RWPE1 (cell line): ENCODE results near the gene CPNE8.

ENCODE experiments used
- CTCF ChIA-PET: fragments of 350-600 bp; sonication (Branson Sonifier 250); formaldehyde crosslinking; extraction: SDS; loops from one replicate; lab custom pipeline; 2021; lab: Yijun Ruan, JAX
- POLR2A ChIA-PET: fragments of 400-600 bp; formaldehyde crosslinking; extraction: SDS; loops from one replicate; lab custom pipeline; 2020; ENCODE audit warnings: antibody characterized with exemption; ENCODE audit not compliant: low non-redundant PET; lab: Yijun Ruan, JAX
- DNase-seq: peaks from one replicate; pipeline ENCODE4 v3.0.0; 2012; ENCODE audit warnings: low spot score
- H3K27ac ChIP-seq: fragments of 450-650 bp; 2 replicates; pipeline ENCODE4 v1.5.1; 2017
- TF ChIP-seq, protein P1 (sequence below): fragments of 450-650 bp; conservative IDR thresholded peaks from 2 replicates; pipeline ENCODE4 v1.5.1; 2017; ENCODE audit warnings: low read depth, mild to moderate bottlenecking

Gene CPNE8

DNA sequence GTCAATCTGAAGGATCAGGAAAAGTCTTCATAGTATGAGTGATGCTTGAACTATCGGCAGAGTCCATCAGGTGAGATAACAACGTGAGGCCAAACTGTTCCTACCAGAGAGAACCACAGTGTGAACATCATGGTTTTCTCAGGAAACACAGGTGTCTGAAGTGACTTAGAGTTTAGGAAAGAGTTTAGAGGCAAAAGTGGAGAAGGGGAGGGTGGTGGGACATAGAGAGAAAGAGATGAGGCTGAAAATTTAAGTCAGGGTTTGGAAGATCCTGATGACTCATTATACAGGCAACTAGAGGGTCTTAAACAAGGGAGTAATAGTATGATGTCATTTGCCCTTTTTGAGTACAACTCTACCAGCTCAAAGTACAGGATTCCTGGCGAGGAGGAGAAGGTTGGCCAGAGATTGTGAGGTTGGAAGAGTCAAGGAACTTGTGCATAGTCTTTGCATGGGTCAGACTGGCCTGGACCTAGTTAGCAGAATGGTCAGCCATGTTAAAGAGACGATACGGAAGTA, 16.0 kb downstream of the CPNE8 start:
- ChIA-PET POLR2A (no interaction called here), CTCF (no interaction called here)
- no peak for DNase-seq
- TF ChIP-seq, protein P1, sequence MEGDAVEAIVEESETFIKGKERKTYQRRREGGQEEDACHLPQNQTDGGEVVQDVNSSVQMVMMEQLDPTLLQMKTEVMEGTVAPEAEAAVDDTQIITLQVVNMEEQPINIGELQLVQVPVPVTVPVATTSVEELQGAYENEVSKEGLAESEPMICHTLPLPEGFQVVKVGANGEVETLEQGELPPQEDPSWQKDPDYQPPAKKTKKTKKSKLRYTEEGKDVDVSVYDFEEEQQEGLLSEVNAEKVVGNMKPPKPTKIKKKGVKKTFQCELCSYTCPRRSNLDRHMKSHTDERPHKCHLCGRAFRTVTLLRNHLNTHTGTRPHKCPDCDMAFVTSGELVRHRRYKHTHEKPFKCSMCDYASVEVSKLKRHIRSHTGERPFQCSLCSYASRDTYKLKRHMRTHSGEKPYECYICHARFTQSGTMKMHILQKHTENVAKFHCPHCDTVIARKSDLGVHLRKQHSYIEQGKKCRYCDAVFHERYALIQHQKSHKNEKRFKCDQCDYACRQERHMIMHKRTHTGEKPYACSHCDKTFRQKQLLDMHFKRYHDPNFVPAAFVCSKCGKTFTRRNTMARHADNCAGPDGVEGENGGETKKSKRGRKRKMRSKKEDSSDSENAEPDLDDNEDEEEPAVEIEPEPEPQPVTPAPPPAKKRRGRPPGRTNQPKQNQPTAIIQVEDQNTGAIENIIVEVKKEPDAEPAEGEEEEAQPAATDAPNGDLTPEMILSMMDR, result no peak
- no peak overlapping the region for H3K27ac ChIP-seq

- TF ChIP-seq, protein P1, result no peak
- CTCF ChIA-PET, result no interaction called here
- no peak overlapping the region for H3K27ac ChIP-seq
- no peak for DNase-seq
- POLR2A ChIA-PET, result no interaction called here
These were observed 17.6 kb downstream of the CPNE8 start for GRCh38 chr12:38887770-38888169.

DNA sequence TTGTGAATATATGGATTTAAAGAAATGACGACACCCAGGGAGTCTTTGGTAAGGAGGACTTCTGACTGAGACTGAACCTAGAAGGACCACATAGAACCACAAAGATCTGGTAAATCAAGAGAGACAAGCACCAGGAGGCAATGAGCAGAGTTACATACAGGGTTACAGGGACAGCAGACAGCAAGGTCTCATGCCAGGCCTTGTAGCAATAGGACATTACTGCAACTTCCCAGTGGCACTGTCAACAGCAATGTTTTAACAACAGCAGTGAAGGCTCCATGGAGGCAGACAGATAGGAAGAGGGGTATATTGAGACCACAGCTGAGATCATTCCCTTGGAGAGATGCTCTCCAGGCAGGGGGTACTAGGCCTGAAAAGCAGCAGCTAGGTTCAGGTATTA, 18.5 kb downstream of the CPNE8 start:
- no peak overlapping the region for H3K27ac ChIP-seq
- TF ChIP-seq, protein P1, result no peak
- POLR2A ChIA-PET, result no interaction called here
- no peak for DNase-seq
- CTCF ChIA-PET, result no interaction called here

DNA sequence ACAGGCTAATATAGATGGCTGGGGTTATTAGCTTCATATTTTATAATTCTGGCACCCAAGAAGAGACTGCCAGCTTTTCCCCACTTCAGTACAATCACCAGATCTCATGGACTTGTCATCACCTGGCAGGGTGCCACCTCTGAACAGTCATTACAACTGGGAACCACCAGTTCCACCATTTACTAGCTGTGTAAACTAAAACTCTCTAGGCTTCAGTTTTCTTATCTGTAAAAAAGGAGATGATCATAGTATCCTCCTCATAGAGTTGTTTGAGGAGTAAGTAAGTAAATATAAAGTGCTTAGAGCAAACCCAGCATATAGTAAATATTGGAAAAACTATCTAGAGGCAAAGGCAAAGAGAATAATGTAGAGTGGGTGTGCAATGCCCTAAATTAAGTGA, 19.3 kb downstream of the CPNE8 start:
- ChIA-PET POLR2A (no interaction called here), CTCF (interaction anchor here (0.6 kb wide), 3 partner anchors 9 to 44 kb away, joined by 3 to 4 read pairs (median 3); no protein-coding TSS in a partner anchor)
- H3K27ac ChIP-seq, result no peak overlapping the region
- peak; percentile 55 for DNase-seq
- TF ChIP-seq, protein P1, result no peak

DNA sequence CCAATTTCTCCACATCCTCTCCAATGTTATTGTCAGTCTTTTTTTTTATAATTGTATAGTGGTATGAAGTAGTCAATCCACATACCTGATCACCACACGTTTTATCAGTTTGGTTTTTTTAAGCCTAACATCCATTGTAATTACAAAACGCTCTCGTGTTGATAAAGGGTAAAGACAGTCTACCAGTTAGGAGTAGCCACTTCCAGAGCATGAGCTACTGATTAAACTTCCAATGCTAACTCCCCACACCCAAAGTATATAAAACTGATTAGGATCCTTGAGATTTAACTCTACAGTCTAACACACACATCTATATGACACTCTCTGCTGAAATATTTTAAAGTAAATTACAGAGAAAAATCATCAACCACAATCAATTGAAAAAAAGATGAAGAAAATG, 20.7 kb downstream of the CPNE8 start:
- no peak overlapping the region for H3K27ac ChIP-seq
- CTCF ChIA-PET, result interaction anchor here (0.7 kb wide), 1 partner anchor 484 kb away, joined by 5 read pairs; no protein-coding TSS in a partner anchor
- TF ChIP-seq, protein P1, result no peak
- no peak for DNase-seq
- POLR2A ChIA-PET, result no interaction called here

DNA sequence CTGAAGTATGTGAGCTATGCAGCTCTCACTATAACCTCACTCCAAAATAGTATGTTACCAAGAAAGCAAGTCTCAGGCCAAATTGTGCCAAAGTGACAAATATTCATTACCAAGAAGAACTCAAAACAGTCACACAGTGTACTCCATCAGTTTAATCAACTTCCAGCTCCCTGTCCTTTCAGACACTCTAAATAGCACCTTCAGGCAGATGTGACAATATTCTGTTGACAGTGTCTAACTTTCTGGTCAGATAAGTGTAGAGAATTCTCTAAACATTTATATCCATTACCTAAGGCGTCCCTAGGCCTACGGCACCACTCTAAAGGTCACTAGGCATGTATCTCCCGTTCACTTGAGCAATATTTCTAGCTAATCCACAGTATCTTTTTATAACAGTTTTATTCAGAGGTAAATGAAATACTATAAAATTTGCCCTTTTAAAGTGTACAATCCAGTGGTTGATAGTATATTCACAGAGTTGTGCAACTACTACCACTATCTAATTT, 21.7 kb downstream of the CPNE8 start:
- CTCF ChIA-PET, result no interaction called here
- POLR2A ChIA-PET, result no interaction called here
- DNase-seq, result no peak
- TF ChIP-seq, protein P1, result no peak
- H3K27ac ChIP-seq, result no peak overlapping the region

- DNase-seq, result no peak
- no peak overlapping the region for H3K27ac ChIP-seq
- POLR2A ChIA-PET, result no interaction called here
- TF ChIP-seq, protein P1, result no peak
- CTCF ChIA-PET, result no interaction called here
These were observed 25.1 kb downstream of the CPNE8 start for GRCh38 chr12:38880288-38880687.
